HG02798 (cell line): ENCODE results near the gene RPP25.
"Not testable (repeated sequence)": the region's sequence is repeated elsewhere in the genome, so short reads cannot be mapped to it uniquely, and the experiment has no call there.

Source experiments
- ATAC-seq: cut with Tn5 transposase; IDR thresholded peaks from one replicate; pipeline ENCODE4 v1.9.1; 2021; ENCODE audit warnings: mild to moderate bottlenecking; ENCODE audit not compliant: unreplicated experiment, poor library complexity

RPP25 gene

GRCh38 chr15:74933573-74933972 is 23.0 kb downstream of the RPP25 start:
- no peak for ATAC-seq

DNA sequence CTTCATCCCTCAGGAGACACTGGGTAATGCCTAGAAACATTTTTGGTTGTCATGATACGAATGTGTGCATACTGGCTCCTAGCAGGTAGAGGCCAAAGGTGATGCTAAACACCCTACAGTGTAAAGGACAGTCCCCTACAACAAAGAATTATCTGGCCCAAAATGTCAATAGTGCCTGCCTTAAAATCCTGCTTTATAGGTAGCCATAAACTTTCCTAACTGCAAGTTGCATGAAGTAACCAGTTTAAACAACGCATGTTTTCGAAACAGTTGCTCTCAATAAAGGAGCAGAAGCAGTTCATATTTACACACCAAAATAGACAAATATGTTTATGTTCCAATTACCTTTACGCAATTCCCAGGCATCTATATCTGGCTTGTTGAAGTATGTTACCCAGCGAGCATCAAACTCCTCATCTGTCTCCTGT is 27.8 kb downstream of the RPP25 start:
- ATAC-seq, result no peak

DNA sequence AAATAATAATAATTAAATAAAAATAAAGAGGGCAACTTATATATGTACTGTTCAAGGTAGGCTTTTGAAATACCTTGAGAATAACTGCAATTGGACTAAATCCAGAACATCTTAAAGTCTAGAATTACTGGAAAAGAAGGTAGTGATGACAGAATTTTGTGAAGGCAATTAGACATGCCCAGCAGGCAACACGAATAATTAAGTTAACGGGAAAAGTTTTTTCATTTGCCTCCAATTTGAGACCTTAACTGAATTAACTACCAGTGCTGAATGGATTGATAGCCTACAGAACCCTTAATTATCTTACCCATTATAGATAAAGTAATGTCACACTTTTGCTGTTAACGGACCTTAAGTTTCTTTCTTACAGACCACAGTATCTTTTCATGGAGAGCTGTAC is 32.0 kb downstream of the RPP25 start:
- ATAC-seq, result no peak

GRCh38 chr15:74920456-74920855 is 36.1 kb downstream of the RPP25 start:
- ATAC-seq, result no peak

DNA sequence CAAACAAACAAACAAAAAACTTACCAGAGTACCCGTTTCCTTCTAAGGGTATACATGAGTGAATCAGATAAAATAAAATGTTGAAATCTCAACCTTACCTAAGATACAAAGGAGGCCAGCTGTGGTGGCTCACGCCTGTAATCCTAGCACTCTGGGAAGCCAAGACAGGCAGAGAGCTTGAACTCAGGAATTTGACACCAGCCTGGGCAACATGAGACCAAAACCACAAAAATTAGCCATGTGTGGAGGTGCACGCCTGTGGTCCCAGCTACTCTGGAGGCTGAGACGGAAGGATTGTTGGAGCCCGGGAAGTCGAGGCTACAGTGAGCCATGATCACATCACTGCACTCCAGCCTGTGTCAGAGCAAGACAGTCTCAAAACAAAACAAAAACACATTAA is 38.9 kb downstream of the RPP25 start:
- ATAC-seq, result no peak

- not testable (repeated sequence) for ATAC-seq
Observed at GRCh38 chr15:74913799-74914198, 42.8 kb downstream of the RPP25 start.

GRCh38 chr15:74913041-74913440 is 43.5 kb downstream of the RPP25 start:
- no peak for ATAC-seq

- ATAC-seq, result no peak
Observed at GRCh38 chr15:74908635-74909034, 47.9 kb downstream of the RPP25 start.

GRCh38 chr15:74907163-74907870 is 49.3 kb downstream of the RPP25 start:
- no peak for ATAC-seq

DNA sequence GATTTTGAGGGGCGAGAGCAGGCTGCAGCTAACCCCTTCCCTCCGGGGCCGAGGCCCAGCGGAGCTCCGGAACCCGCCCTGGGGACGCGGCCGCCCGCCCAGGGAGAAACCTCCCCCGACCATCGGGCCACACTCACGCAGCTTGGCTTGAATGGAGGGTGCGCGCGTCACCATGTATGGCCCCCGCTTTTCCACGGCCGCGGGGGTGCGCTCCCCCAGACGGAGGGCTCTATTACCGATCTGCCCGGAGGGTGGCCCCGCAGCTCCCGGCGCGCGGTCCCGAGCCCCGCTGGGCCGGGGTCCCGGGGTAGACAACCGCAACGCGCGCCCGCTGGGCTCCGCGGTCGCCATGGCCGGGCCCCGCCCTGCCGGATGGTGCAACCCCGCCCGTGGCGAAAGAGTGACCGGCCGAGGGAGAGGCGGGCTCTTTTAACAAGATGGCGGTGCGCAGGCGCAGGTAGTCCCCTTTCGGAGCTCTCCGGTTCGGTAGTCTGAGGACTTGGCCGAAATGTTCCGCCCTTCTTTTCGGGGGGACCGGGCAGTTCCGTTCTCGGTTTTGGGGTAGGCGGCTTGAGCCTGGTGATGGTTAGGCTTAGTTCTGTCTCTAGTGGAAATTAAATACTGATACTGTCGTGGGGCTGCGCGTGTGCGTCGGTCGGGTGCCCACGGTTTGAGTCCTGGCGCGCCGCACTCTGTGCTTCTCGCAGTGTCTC is 50.0 kb downstream of the RPP25 start, which contains the start of gene FAM219B:
Gene FAM219B, minus strand, starts transcription at position 402 of the 713 bp plus-strand sequence. Its CDS starts 51 bp downstream, at position 351.
- ATAC-seq, result peak; percentile 88

DNA sequence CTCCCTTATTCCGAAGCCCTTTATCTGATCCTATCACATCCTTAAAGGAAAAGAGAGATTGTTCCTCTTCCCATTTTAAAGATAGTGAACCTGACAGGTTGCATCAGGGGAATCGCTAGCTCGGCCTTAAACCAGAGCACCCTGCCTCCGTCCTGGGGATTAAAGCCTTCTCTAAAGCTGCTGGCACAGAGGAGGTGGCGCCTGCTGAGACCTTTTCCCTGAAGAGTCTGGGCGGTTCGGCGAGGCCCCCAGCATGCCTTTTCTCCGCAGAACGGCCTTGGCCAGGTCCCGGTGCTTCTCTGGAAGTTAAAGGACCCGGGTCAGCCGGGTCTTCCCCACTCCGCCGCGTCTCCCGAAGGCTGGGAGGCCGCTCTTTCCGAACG is 50.5 kb downstream of the RPP25 start:
- peak; percentile 17 for ATAC-seq
